NCI-H1105 (cell line): ENCODE data around the gene AFF2.
"Not testable (repeated sequence)": the region's sequence is repeated elsewhere in the genome, so short reads cannot be mapped to it uniquely, and the experiment has no call there.

Source experiments
- DNase-seq: peaks from one replicate; lab custom pipeline; 2025; lab: John Stamatoyannopoulos, UW

AFF2 gene

DNA sequence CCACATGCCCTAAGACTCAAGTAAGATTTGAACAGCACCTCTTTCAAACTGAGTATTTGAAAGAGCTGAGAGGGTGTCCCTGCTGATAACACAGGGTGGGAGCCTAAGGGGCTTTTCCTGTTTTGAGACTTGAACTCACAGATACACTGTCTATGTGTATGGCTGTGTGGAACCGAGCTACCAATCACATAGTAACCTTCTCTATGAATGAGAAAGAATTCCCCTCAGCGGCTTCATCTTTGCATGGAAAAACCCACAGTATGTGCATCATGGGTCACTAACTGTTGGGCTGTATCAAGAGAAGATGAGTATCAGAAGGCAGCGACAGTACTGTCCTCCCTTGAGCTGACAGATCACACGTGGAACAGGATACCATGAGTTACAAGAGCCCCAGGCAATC lies 336.3 kb downstream of the AFF2 start:
- no peak for DNase-seq

DNA sequence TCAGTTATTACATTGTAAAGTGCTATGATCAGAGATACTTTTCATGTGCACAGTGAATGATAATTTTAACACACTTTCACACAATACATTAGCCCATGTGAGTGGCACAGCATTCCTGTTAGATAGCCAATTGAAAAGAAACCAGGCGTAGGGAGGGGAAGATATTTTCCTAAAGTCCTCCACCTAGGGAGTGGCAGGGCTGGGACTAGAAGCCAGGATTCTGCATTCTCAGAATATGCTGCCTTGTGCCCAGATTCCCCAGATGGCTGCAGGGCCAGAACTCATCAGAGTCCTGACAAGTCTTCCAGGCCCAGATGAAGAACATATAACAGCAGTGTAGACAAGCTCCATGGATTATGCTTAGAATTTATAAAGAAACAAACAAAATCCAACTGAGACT lies 350.2 kb downstream of the AFF2 start:
- DNase-seq = no peak

DNA sequence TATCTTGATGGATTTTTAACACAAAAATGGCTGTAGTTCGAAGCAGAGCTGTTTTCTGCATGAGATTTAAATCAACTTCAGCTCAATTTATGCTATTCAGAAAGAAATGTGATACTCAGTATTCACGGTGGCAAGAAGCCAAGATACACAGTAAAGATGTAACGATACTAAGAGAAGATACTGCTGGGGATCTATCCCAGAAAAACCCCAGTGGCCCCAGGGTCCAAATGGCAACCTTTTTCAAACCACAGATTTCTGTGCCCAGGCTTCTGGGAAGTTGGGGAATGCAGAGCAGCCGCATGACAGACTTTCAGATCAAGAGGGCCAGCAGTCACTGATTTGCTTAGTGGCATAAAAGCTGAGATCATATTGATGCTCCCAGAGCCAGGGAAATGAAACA lies 353.9 kb downstream of the AFF2 start:
- peak; percentile 79 for DNase-seq

DNA sequence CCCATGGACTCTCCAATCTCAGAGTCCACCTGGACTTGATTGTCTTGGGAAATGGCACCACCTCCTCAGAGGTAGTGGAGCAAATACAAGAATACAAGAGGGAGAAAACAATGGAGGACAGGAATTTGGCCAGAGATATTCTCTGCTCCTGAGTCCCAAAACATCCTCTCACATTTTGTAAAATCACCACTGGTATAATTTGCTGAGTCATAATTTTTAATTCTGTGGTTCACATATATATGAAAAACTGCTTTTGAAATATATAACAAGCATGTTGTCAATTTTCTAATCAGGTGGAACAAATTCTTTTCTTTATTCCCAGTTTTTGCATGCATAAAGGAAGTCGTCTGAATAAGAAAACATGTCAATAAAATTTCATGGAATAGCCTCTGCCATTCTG lies 356.1 kb downstream of the AFF2 start:
- DNase-seq = no peak

DNA sequence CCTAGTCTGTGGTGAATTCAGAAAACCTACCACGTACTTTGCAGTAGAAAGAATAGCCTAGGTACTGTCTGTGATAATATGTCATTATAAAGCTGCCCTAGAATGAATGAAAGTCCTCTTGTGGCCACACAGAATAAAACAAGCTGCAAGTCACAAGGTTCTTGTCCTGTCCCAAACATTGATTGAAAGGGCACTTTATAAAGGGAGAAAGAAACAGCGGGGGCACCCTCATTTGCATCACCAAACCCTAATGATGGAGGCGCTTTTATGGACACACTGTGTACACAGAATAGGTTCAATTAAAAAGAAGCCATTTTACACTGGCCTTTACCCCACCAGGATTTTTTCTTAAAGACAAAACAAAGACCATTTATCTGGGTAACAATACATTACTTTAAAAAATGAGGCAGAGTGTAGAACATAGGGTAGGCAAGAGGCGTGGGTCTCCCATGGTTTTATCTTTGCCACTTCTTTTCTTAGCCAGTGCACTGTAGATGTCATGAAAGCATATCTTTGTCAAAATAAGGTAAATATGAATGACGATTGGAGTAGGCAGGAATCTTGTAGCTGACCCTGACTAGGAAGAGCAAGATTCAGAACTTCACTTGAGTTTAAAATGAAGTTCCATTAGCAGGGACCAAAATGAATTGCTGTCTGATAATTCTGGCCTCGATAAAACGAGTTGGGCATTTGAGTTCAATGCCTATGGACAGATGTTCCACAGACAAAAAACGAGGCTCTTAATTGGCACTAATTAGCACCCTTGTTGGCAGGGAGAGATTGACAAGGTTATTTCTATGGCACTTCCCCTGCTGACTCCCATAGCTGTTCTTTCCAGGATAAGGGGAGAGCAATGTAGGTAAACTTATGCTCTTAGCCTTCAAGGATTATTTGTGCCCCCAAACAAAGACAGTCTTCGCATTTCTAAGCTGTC lies 365.1 kb downstream of the AFF2 start:
- peak; percentile 25 for DNase-seq

DNA sequence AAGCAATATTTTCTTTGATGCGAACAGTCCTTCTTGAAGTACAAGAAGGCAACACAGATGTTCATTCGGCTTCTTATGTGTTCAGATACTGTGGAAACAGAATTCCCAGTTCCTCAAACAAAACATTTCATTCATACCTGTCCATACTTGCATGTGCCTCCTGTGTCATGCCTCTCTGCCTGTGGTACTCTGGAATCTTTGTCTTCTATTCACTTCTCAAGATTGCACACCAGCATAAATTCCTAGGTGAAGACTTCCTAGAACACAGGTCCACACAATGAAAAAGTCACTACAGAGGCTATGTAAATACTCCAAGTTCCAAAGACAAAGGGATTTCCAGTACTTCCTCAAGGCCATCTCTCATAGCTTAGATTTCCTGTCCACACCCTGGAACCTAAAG lies 367.2 kb downstream of the AFF2 start:
- no peak for DNase-seq

DNA sequence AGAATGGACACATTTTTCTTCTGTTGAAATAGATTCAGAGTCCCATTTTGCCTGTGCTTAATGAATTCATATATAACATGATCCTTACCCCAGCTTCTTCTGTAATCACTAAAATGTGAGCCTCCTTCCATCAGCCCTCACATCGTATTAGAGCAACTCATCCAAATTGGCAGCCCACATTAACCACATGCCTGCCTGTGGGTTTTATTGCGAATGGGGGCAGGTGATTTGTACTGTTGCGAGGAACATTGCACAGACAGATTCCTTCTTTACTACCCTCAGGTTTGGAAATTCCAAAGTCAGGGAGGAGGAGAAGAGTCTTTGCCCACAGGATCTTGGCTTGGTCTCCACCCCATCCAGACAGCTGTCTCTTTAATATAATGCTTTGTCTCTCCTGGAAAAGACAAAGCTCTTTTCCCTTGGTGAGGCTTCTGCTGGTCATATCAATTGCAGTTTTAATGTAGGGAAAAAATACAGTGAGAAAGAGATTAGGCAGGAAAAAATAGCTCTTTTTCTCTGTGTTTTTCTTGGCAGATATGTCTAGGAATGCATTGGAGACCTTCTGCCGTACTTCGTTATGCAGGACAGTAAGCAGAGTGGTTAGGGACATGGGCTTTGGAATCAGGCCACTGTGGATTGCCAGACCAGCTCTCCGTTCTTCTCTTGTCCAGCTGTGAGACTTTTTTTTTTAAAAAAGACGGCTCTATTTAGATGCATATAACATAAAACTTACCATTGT lies 371.2 kb downstream of the AFF2 start:
- DNase-seq = no peak

DNA sequence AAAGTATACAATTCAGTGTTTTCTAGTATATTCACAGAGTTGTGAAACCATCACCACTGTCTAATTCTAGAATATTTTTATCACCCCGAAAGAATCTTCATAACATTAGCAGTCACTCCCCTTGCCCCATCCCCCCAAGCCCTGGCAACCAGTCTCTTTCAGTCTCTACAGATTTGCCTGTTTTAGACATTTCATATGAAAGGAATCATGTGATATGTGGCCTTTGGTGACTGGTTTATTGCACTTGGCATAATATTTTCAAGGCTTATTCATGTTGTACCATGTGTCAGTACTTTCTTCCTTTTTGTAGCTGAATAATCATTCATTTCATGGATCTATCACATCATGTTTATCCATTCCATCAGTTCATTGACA lies 371.7 kb downstream of the AFF2 start:
- DNase-seq = no peak

DNA sequence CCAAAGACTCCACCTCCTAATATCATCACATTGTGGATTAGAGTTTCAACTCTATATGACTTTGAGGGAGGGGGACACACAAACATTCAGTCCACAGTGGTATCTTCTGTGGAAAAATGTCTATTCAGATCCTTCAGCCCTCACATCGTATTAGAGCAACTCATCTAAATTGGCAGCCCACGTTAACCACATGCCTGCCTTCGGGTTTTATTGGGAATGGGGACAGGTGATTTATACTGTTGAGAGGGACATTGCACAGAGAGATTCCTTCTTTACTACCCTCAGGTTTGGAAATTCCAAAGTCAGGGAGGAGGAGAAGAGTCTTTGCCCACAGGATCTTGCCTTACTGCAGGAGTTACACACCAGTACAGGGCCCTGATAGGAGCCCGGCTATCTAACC lies 372.5 kb downstream of the AFF2 start:
- no peak for DNase-seq

DNA sequence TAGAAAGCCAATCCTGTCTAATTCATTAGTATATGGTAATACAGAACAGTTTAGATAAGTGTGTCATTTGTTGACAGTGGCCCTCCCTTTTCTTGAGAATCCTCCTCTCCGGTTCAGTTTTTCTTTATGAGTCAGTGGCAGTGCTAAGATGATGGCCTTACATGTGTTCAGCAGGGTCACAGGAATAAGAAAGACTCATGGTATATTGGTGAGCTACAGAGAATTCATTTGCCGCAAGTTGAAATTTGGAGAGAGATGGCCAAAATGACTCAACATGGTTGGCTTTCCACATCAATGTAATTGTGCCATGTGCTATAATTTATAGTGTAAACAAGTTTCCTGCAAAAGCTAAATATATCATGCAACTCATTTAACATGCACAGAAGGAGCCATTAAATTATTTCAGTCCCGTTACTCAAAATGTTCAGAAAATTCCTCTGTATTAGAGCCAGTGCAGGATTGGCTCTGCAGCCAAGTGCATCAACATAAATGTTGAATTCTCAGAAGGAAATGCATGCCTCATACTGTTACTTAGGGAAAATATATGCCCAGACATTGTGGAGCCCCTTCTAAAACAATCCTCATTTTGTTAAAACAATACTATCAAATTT lies 374.3 kb downstream of the AFF2 start:
- DNase-seq = no peak

DNA sequence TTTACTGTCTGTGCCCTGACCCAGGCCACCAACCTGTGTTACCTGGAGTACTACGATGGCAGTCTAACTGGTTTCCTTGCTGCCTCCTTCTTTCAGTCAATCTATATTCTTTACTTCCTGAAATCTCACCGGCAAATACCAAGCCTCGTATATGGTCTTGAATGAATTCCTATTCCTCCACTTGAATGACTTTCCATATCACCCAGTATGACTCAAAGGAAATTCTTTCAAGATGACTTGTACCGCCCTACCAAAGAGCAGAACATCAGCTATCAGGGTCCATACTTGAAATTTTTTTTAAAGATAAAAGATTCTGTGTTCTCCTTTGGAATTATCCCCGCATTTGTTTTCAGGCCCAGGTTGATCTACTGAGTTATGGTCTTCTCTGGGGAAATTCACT lies 378.0 kb downstream of the AFF2 start:
- no peak for DNase-seq

DNA sequence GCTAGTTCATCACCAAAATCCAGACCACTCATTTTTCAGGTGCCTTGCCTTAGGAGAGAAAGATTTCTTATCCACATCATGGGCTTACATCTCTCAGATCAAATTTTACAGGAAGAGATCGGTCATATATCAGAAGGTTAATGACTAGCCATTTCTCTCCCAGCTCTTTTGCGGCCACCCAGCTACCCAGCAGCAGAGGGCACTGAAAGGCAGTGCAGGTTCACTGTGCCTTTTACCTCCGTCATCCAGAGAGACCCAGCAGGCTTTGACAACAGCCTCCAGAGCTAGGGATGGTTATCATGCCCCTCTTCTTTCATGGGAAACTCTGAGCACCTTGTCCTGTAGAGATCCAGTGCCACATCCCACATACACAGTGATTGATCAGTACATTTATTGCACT lies 384.8 kb downstream of the AFF2 start:
- DNase-seq = no peak

DNA sequence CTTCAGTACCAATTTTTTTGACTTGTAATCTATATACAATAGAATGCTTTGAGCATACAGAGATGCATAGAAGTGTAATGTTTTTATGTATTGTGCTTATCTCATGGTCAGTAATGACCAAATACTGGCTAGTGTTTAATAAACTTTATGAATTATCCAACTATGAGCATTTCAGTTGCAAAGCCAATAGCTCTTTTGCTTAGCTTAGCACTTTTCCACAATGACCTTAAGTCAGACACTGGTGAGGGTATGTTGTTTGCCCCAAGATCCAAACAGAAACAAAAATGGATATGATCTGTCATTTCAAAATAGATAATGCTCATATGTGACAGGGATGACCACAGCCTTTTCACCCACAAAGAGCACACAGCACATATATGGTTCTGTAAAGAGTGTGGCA lies 393.0 kb downstream of the AFF2 start:
- DNase-seq = no peak

DNA sequence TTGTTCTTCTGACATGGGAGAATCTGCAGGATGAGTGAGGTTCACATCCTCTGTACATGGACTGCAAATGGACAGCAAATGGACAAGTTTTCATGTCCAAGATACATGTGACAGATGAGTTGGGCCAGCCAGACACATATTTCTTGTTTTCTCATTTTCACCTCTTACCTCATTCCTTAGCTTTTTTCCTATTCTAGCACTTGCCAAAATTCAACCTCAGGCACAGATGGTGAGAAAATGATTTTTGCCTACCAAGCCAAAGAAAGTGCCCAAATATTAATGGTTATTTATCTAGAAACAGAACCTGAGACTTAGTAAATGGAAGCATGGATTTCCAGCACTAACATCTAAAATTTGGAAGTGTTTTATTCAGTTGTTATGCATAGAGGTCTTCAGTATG lies 402.2 kb downstream of the AFF2 start:
- no peak for DNase-seq

DNA sequence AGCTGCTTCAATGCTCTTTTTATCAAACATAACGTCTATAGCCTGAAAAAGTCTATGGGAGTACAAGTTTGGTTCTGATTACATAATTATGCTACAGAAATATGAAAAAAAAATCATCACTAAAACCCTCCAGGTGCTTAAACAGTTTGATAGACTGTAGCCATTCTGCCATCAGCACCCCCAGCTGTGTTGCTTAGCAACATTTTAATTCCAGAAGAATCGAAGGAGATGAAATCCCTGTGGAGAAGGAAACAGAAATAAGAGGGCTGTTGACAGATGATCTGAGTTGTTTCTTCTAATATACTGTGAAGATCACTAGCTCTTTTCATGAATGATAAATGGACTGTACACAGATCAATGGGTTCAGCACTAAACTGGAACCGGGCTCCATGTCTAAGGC lies 402.8 kb downstream of the AFF2 start:
- DNase-seq = no peak

DNA sequence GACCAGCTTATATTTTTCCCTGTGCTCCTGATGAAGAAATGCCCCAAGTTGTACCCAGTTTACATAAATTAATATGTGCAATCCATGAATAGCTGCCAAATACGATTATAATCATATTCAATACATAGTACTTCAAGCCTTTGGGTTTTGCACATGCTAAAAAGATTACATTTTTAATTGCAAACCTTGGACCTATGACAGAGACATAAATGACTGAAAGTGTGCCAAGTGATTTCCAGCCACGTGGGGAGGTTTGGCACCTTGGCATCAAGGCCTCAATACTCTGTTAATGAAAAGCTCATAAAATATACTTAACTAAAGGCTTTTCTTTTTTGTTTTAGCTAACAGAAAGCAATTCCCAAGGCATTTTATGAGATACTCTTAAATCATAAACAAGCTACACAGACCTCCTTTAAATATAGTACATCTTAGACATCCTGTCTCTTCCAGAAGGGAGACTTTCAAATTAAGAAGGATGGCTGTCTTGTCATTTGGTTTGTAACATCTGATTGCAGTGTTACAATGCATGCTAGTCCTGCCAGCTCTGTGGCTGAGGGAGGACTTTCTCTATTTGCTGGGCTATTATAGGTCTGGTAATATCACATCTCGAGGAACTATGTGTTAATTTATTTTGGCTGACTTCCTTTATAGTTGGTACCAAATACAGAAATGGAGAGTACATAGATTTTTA lies 404.1 kb downstream of the AFF2 start:
- peak; percentile 25 for DNase-seq

DNA sequence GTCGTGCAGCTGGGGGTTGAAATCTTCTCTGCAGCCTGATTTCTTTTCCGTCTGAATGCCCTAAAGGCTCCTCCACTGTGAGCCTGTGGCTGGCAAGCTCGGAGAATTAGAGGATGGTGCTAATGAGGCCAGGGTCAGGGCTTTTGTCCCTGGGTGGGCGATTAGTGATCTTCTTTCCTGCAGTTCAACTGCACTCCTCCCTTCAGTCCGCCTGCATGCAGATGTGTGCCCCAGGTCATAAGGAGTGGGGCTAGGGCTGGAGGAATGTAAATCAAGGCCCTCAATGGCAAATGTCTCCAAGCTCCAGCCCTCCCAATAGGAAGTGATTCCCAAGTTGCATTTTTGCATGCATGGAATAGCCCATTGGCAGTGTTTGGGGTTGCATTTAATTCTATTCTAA lies 405.0 kb downstream of the AFF2 start:
- DNase-seq = no peak

DNA sequence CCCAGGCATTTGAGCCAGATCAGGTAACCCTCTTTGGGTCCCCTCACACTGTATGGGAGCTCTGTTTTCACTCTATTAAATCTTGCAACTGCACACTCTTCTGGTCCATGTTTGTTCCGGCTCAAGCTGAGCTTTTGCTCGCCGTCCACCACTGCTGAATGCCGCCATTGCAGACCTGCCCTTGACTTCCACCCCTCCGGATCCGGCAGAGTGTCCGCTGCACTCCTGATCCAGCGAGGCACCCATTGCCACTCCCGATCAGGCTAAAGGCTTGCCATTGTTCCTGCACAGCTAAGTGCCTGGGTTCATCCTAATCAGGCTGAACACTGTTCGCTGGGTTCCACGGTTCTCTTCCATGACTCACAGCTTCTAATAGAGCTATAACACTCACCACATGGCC lies 406.2 kb downstream of the AFF2 start:
- DNase-seq = not testable (repeated sequence)

DNA sequence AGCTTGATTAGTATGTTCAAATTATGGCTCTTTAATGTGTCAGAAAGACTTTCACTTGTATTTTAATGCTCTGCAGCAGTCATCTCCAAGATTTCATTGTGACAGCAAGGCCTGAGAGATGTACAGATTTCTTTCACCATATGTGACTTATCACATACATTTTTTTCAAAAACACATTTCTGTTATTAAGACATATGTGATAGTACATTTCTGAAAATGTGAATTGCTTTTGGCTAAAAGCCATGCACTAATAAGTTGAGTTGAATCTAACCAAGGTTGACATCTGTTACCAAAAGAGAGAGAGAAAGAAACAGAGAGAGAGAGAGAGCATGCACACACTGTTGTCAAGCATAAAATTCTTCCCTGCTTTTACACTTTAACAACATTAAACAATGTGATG lies 409.3 kb downstream of the AFF2 start:
- DNase-seq = no peak

DNA sequence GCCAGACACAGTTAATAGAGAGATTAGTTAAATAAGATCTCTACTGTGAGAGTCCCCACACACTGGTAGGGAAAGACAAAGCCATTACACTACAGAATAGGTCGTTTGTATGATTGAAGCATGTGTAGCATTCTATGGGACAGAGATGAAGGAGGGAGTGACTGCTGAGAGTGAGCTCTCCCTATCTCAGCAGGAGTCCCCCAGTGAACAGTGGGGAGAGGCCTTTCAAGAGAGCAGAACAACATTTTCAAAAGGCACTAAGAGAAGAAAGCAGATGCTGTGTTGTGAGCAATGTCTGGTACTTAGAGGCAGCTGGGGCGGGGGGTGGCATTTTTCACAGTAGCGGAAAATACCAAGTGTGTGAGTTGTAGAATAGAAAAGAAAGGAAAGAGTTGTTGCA lies 413.6 kb downstream of the AFF2 start:
- no peak for DNase-seq

DNA sequence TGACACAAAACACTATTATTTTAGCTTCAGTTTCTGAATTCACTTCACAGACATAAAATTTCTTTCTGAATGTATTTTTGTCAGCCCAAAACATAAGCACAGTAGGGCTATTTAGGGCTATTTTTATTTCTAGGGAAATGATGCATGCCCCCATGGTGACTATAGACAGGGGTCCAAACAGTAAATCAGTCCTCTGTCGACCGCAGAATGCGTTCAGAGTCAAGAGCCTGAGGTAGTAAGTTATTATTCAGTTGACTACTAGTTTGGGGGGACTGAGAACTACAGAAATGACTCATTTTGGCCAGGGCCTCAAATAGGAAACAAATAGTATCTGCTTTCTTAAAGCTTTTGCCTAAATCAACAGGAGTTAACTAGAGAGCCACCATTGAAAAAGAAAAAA lies 414.4 kb downstream of the AFF2 start:
- DNase-seq = no peak

DNA sequence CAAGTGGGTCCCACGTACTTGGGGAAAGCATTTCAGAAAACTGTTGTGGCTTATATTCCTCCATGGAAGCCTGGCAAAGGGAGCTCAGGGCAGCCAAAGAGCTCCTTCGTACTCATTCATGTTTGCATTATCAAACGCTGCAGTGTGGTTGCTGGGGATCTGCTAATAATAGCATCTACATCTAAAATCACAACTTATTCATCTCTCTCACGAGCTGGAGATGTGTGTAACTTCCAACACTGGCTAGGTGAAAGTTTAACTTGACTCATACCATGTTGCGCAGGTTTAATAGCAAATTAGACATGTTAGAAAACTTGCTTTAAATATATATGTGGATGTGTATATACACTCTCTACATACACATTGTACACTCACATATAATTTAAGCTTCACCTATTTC lies 415.1 kb downstream of the AFF2 start:
- no peak for DNase-seq

DNA sequence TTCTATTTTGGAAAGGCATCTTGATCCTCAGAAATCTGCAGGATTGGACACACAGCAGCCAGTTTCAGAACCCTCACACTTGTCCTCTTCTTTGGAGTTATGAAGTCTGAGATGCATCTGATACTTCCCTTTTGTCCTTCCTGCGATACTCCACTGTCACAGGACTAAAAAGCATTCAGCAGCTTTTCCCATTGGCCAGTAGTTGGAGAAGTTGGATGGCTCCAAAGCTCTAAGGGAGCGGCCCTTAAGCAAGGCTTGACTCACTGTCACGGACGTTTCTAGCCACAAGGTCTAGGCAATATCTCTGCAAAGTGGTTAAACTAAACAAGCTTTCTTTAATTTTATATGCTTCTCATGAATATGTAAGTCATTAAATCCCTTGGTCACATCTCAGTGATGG lies 417.0 kb downstream of the AFF2 start:
- no peak for DNase-seq
